HEK293 (cell line): Measurements from ENCODE around the gene RNF212.

ENCODE experiments used
- CTCF ChIA-PET: fragments of 350-600 bp; formaldehyde crosslinking; extraction: SDS; loops from one replicate; lab custom pipeline; 2021; ENCODE audit warnings: antibody characterized with exemption; lab: Yijun Ruan, JAX
- POLR2A ChIA-PET: fragments of 300-600 bp; formaldehyde crosslinking; extraction: SDS; loops from one replicate; lab custom pipeline; 2020; ENCODE audit warnings: antibody characterized with exemption, inconsistent platforms; lab: Yijun Ruan, JAX
- H3K27ac ChIP-seq: fragments of 200-500 bp; sonication (Bioruptor generic); 2 replicates; pipeline ENCODE4 v1.5.1; 2014; ENCODE audit warnings: low read depth, low read length, control low read depth, inconsistent platforms; ENCODE audit errors: extremely low read depth
- H3K36me3 ChIP-seq, 2 experiments: fragments of 200-500 bp in 1 of 2; sonication (Bioruptor generic) in 1 of 2; 1 replicate in 1 of 2; 2 replicates in 1 of 2; pipeline ENCODE4 v1.5.1; 2014 to 2017; ENCODE audit warnings: inconsistent platforms in 2 of 2, low read length in 2 of 2; ENCODE audit not compliant: control insufficient read depth in 2 of 2, insufficient read depth in 1 of 2
- H3K4me1 ChIP-seq: fragments of 200-500 bp; sonication (Bioruptor generic); 2 replicates; pipeline ENCODE4 v1.5.1; 2014; ENCODE audit warnings: mild to moderate bottlenecking, low read length, inconsistent platforms; ENCODE audit not compliant: control insufficient read depth, insufficient read depth
- H3K4me3 ChIP-seq: 2 replicates; pipeline ENCODE4 v1.5.1; 2011; ENCODE audit warnings: low read depth, mild to moderate bottlenecking, control low read depth, low read length, moderate library complexity
- H3K9me3 ChIP-seq: fragments of 200-500 bp; sonication (Bioruptor generic); 2 replicates; pipeline ENCODE4 v1.5.1; 2014; ENCODE audit warnings: low read depth, low read length, inconsistent platforms; ENCODE audit not compliant: control insufficient read depth, insufficient read depth
- EGR2 ChIP-seq: fragments of 450-650 bp; formaldehyde crosslinking; IDR thresholded peaks from 2 replicates; pipeline ENCODE4 v1.5.1; 2016; ENCODE audit warnings: low read depth, missing biosample characterization, missing genetic modification characterization
- GLIS1 ChIP-seq: fragments of 450-650 bp; formaldehyde crosslinking; IDR thresholded peaks from 2 replicates; pipeline ENCODE4 v1.5.1; 2016; ENCODE audit warnings: missing biosample characterization, missing genetic modification characterization
- GLIS2 ChIP-seq: fragments of 450-650 bp; formaldehyde crosslinking; IDR thresholded peaks from 2 replicates; pipeline ENCODE4 v1.5.1; 2016; ENCODE audit warnings: missing biosample characterization, missing genetic modification characterization
- KLF1 ChIP-seq: fragments of 450-650 bp; formaldehyde crosslinking; IDR thresholded peaks from 2 replicates; pipeline ENCODE4 v1.5.1; 2016; ENCODE audit warnings: missing biosample characterization, missing genetic modification characterization
- KLF9 ChIP-seq: fragments of 450-650 bp; formaldehyde crosslinking; IDR thresholded peaks from 2 replicates; pipeline ENCODE4 v1.5.1; 2016; ENCODE audit warnings: missing biosample characterization, missing genetic modification characterization, low read depth
- ZBTB17 ChIP-seq: fragments of 450-650 bp; formaldehyde crosslinking; IDR thresholded peaks from 2 replicates; pipeline ENCODE4 v1.5.1; 2016; ENCODE audit warnings: missing biosample characterization, missing genetic modification characterization
- ZBTB20 ChIP-seq: fragments of 450-650 bp; formaldehyde crosslinking; IDR thresholded peaks from 2 replicates; pipeline ENCODE4 v1.5.1; 2016; ENCODE audit warnings: missing biosample characterization, missing genetic modification characterization
- ZFP69B ChIP-seq: fragments of 450-650 bp; formaldehyde crosslinking; IDR thresholded peaks from 2 replicates; pipeline ENCODE4 v1.5.1; 2016; ENCODE audit warnings: missing biosample characterization, missing genetic modification characterization
- ZNF138 ChIP-seq: fragments of 450-650 bp; formaldehyde crosslinking; IDR thresholded peaks from 2 replicates; pipeline ENCODE4 v1.5.1; 2016; ENCODE audit warnings: missing biosample characterization, missing genetic modification characterization, borderline replicate concordance
- ZNF248 ChIP-seq: fragments of 450-650 bp; formaldehyde crosslinking; IDR thresholded peaks from 2 replicates; pipeline ENCODE4 v1.5.1; 2017; ENCODE audit warnings: missing biosample characterization, missing genetic modification characterization
- ZNF266 ChIP-seq: fragments of 450-650 bp; formaldehyde crosslinking; IDR thresholded peaks from 2 replicates; pipeline ENCODE4 v1.5.1; 2016; ENCODE audit warnings: missing biosample characterization, missing genetic modification characterization, low read depth
- ZNF423 ChIP-seq: fragments of 450-650 bp; formaldehyde crosslinking; IDR thresholded peaks from 2 replicates; pipeline ENCODE4 v1.5.1; 2016; ENCODE audit warnings: missing biosample characterization, missing genetic modification characterization
- ZNF473 ChIP-seq: fragments of 450-650 bp; formaldehyde crosslinking; IDR thresholded peaks from 2 replicates; pipeline ENCODE4 v1.5.1; 2017; ENCODE audit warnings: missing biosample characterization, missing genetic modification characterization
- ZNF623 ChIP-seq: fragments of 450-650 bp; formaldehyde crosslinking; IDR thresholded peaks from 2 replicates; pipeline ENCODE4 v1.5.1; 2016; ENCODE audit warnings: missing biosample characterization, missing genetic modification characterization
- ZNF624 ChIP-seq: fragments of 450-650 bp; formaldehyde crosslinking; IDR thresholded peaks from 2 replicates; pipeline ENCODE4 v1.5.1; 2017; ENCODE audit warnings: missing biosample characterization, missing genetic modification characterization
- ZNF660 ChIP-seq: fragments of 450-650 bp; IDR thresholded peaks from 2 replicates; pipeline ENCODE4 v1.5.1; 2018; ENCODE audit warnings: missing biosample characterization, mild to moderate bottlenecking, missing genetic modification characterization
- TF ChIP-seq, protein P1 (sequence below): fragments of 450-650 bp; IDR thresholded peaks from 2 replicates; pipeline ENCODE4 v1.5.1; 2018; ENCODE audit warnings: missing biosample characterization, missing genetic modification characterization
- TF ChIP-seq, protein P2 (sequence below): fragments of 450-650 bp; formaldehyde crosslinking; IDR thresholded peaks from 2 replicates; pipeline ENCODE4 v1.5.1; 2017; ENCODE audit warnings: missing biosample characterization, missing genetic modification characterization
- TF ChIP-seq, protein P3 (sequence below): fragments of 450-650 bp; formaldehyde crosslinking; IDR thresholded peaks from 2 replicates; pipeline ENCODE4 v1.5.1; 2017; ENCODE audit warnings: missing biosample characterization, missing genetic modification characterization
- TF ChIP-seq, protein P4 (sequence below): fragments of 450-650 bp; formaldehyde crosslinking; IDR thresholded peaks from 2 replicates; pipeline ENCODE4 v1.5.1; 2016; ENCODE audit warnings: missing biosample characterization, missing genetic modification characterization, low read depth
- TF ChIP-seq, protein P5 (sequence below): fragments of 450-650 bp; formaldehyde crosslinking; IDR thresholded peaks from 2 replicates; pipeline ENCODE4 v1.5.1; 2017; ENCODE audit warnings: missing biosample characterization, missing genetic modification characterization
- TF ChIP-seq, protein P6 (sequence below): fragments of 450-650 bp; formaldehyde crosslinking; IDR thresholded peaks from 2 replicates; pipeline ENCODE4 v1.5.1; 2017; ENCODE audit warnings: missing biosample characterization, mild to moderate bottlenecking, missing genetic modification characterization, moderate library complexity
- TF ChIP-seq, protein P7 (sequence below): fragments of 450-650 bp; formaldehyde crosslinking; IDR thresholded peaks from 2 replicates; pipeline ENCODE4 v1.5.1; 2016; ENCODE audit warnings: missing biosample characterization, missing genetic modification characterization
- TF ChIP-seq, protein P8 (sequence below): sonication (generic); formaldehyde crosslinking; IDR thresholded peaks from 2 replicates; pipeline ENCODE4 v1.8.1; 2022; ENCODE audit warnings: mild to moderate bottlenecking, moderate library complexity, missing genetic modification reagents

Gene RNF212

DNA sequence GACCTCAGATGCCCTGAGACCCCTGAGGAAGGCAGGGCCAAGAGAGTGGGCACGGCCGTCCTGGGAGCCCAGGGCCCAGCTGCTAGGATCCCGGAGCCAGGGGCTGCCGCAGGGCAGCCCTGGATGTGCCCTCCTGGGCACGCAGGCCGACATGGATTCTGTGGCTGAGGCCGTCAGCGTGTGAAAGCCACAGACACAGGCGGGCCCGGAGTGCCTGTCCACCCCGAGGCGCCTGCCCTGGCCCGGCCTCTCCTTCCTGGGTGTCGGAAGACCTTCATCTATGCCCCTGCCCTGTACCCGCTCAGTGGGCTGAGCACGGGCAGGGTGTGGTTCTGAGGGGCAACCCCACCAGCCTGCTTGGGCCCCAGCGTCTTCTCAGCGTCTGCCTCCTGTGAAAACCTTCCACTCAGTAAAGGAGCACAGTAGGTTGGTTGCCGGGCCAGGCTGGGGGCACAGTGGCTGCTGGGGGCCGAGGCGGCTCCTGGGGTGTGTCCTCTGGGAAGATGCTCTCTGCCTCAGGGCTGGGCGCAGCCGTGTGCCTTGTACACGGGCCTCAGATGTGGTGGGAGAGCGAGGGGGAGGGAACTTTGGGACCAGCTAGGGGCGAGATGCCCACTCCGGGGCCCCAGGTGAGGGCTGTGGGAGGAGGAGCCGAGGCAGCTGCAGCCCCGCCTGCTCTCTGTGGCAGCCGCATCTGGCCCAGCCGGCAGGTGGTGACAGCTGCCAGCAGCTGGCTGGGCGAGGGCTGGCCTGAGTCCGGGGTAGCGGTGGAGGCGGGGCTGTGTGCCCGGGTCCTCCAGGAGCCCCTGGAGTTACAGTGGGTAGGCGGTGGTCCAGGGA, 81.2 kb downstream of the RNF212 start:
- ChIA-PET POLR2A (no interaction called here), CTCF (no interaction called here)
- Histone ChIP-seq H3K4me1 (no peaks in the 10 kb centered on the region), H3K36me3 (no peaks in the 10 kb centered on the region), H3K9me3 (no peaks in the 10 kb centered on the region), H3K4me3 (no peak overlapping the region), H3K27ac (no peak overlapping the region)
- TF ChIP-seq ZNF660 (tag by site-specific recombination) (no peak), ZNF248 (tag by site-specific recombination) (no peak), GLIS2 (tag by site-specific recombination) (peak; percentile 64), ZNF623 (tag by site-specific recombination) (no peak), EGR2 (tag by site-specific recombination) (0 out of 2 replicates have a peak, but pooled peaks have one; percentile 21), ZNF138 (tag by site-specific recombination) (no peak), ZNF473 (tag by site-specific recombination) (no peak), KLF9 (tag by site-specific recombination) (no peak), KLF1 (tag by site-specific recombination) (peak; percentile 53), GLIS1 (tag by site-specific recombination) (peak; percentile 36), ZFP69B (no peak), ZBTB20 (tag by site-specific recombination) (peak; percentile 71), ZBTB17 (tag by site-specific recombination) (no peak), ZNF423 (tag by site-specific recombination) (no peak), ZNF266 (tag by site-specific recombination) (no peak), ZNF624 (no peak)
- TF ChIP-seq, protein P1, sequence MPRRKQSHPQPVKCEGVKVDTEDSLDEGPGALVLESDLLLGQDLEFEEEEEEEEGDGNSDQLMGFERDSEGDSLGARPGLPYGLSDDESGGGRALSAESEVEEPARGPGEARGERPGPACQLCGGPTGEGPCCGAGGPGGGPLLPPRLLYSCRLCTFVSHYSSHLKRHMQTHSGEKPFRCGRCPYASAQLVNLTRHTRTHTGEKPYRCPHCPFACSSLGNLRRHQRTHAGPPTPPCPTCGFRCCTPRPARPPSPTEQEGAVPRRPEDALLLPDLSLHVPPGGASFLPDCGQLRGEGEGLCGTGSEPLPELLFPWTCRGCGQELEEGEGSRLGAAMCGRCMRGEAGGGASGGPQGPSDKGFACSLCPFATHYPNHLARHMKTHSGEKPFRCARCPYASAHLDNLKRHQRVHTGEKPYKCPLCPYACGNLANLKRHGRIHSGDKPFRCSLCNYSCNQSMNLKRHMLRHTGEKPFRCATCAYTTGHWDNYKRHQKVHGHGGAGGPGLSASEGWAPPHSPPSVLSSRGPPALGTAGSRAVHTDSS (tag by site-specific recombination), result no peak
- TF ChIP-seq, protein P2, sequence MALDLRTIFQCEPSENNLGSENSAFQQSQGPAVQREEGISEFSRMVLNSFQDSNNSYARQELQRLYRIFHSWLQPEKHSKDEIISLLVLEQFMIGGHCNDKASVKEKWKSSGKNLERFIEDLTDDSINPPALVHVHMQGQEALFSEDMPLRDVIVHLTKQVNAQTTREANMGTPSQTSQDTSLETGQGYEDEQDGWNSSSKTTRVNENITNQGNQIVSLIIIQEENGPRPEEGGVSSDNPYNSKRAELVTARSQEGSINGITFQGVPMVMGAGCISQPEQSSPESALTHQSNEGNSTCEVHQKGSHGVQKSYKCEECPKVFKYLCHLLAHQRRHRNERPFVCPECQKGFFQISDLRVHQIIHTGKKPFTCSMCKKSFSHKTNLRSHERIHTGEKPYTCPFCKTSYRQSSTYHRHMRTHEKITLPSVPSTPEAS (tag by site-specific recombination), result no peak
- TF ChIP-seq, protein P3, sequence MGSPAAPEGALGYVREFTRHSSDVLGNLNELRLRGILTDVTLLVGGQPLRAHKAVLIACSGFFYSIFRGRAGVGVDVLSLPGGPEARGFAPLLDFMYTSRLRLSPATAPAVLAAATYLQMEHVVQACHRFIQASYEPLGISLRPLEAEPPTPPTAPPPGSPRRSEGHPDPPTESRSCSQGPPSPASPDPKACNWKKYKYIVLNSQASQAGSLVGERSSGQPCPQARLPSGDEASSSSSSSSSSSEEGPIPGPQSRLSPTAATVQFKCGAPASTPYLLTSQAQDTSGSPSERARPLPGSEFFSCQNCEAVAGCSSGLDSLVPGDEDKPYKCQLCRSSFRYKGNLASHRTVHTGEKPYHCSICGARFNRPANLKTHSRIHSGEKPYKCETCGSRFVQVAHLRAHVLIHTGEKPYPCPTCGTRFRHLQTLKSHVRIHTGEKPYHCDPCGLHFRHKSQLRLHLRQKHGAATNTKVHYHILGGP (tag by site-specific recombination), result no peak
- TF ChIP-seq, protein P4, sequence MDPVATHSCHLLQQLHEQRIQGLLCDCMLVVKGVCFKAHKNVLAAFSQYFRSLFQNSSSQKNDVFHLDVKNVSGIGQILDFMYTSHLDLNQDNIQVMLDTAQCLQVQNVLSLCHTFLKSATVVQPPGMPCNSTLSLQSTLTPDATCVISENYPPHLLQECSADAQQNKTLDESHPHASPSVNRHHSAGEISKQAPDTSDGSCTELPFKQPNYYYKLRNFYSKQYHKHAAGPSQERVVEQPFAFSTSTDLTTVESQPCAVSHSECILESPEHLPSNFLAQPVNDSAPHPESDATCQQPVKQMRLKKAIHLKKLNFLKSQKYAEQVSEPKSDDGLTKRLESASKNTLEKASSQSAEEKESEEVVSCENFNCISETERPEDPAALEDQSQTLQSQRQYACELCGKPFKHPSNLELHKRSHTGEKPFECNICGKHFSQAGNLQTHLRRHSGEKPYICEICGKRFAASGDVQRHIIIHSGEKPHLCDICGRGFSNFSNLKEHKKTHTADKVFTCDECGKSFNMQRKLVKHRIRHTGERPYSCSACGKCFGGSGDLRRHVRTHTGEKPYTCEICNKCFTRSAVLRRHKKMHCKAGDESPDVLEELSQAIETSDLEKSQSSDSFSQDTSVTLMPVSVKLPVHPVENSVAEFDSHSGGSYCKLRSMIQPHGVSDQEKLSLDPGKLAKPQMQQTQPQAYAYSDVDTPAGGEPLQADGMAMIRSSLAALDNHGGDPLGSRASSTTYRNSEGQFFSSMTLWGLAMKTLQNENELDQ, result no peak
- TF ChIP-seq, protein P5, sequence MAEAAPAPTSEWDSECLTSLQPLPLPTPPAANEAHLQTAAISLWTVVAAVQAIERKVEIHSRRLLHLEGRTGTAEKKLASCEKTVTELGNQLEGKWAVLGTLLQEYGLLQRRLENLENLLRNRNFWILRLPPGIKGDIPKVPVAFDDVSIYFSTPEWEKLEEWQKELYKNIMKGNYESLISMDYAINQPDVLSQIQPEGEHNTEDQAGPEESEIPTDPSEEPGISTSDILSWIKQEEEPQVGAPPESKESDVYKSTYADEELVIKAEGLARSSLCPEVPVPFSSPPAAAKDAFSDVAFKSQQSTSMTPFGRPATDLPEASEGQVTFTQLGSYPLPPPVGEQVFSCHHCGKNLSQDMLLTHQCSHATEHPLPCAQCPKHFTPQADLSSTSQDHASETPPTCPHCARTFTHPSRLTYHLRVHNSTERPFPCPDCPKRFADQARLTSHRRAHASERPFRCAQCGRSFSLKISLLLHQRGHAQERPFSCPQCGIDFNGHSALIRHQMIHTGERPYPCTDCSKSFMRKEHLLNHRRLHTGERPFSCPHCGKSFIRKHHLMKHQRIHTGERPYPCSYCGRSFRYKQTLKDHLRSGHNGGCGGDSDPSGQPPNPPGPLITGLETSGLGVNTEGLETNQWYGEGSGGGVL (tag by site-specific recombination), result peak; percentile 32; the same call in 1 of the 2 replicates
- TF ChIP-seq, protein P6, sequence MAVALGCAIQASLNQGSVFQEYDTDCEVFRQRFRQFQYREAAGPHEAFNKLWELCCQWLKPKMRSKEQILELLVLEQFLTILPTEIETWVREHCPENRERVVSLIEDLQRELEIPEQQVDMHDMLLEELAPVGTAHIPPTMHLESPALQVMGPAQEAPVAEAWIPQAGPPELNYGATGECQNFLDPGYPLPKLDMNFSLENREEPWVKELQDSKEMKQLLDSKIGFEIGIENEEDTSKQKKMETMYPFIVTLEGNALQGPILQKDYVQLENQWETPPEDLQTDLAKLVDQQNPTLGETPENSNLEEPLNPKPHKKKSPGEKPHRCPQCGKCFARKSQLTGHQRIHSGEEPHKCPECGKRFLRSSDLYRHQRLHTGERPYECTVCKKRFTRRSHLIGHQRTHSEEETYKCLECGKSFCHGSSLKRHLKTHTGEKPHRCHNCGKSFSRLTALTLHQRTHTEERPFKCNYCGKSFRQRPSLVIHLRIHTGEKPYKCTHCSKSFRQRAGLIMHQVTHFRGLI (tag by site-specific recombination), result peak; percentile 55
- TF ChIP-seq, protein P7, sequence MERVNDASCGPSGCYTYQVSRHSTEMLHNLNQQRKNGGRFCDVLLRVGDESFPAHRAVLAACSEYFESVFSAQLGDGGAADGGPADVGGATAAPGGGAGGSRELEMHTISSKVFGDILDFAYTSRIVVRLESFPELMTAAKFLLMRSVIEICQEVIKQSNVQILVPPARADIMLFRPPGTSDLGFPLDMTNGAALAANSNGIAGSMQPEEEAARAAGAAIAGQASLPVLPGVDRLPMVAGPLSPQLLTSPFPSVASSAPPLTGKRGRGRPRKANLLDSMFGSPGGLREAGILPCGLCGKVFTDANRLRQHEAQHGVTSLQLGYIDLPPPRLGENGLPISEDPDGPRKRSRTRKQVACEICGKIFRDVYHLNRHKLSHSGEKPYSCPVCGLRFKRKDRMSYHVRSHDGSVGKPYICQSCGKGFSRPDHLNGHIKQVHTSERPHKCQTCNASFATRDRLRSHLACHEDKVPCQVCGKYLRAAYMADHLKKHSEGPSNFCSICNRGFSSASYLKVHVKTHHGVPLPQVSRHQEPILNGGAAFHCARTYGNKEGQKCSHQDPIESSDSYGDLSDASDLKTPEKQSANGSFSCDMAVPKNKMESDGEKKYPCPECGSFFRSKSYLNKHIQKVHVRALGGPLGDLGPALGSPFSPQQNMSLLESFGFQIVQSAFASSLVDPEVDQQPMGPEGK, result peak; percentile 58; the same call in 1 of the 2 replicates
- TF ChIP-seq, protein P8, sequence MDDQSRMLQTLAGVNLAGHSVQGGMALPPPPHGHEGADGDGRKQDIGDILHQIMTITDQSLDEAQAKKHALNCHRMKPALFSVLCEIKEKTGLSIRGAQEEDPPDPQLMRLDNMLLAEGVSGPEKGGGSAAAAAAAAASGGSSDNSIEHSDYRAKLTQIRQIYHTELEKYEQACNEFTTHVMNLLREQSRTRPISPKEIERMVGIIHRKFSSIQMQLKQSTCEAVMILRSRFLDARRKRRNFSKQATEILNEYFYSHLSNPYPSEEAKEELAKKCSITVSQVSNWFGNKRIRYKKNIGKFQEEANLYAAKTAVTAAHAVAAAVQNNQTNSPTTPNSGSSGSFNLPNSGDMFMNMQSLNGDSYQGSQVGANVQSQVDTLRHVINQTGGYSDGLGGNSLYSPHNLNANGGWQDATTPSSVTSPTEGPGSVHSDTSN (CRISPR knock-in tag), result no peak
